Measurements from ENCODE around the gene GABBR2.
"Not testable (repeated sequence)": the region's sequence is repeated elsewhere in the genome, so short reads cannot be mapped to it uniquely, and the experiment has no call there.

GABBR2 gene

GRCh38 chr9:98314381-98315066, 394.2 kb downstream of the GABBR2 start:
- DNase-seq, result no peak

- no peak for DNase-seq
Observed at GRCh38 chr9:98312365-98312764, 396.4 kb downstream of the GABBR2 start.

- no peak for DNase-seq
Observed at GRCh38 chr9:98311541-98311940, 397.2 kb downstream of the GABBR2 start.

GRCh38 chr9:98310752-98311392, 397.9 kb downstream of the GABBR2 start:
- DNase-seq, result no peak

DNA sequence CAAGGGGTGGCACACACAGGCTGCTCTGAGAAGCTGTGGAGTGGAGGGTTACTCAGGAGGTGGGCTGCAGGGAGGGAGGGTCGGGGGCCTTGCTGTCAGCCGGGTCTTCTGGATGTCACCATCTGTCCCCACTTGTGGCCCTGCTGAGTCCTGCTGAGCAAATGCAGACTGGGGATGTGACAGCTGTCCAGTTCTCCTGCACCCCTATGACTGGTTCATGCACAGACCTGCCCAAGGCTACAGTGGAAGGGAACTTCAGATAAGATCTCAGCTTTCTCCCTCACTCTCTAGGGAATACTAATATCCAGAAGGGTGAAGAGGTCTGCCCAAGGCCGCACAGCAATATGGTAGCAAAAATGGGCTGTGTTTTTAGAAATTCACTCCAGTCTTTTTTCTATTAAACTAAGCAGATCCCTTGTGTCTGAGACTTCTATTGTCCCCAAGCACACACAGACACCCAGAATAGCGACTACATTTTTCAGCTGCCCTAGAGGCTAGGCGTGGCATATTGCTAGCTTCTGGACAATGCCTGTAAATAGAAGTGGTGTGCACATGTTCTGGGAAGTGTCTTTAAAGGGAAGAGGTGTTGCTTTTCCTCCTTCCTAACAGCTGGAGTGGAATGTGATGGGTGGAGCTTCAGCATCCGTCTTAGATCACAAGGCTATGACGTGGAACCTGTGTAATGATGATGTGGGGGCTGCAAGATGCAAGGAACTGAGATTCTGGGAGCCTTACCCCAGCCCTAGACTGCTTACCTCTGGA, 402.2 kb downstream of the GABBR2 start:
- no peak for DNase-seq

GRCh38 chr9:98304381-98304780, 404.4 kb downstream of the GABBR2 start:
- no peak for DNase-seq

GRCh38 chr9:98303633-98304125, 405.1 kb downstream of the GABBR2 start:
- DNase-seq, result no peak

GRCh38 chr9:98302938-98303632, 405.6 kb downstream of the GABBR2 start:
- no peak for DNase-seq

GRCh38 chr9:98302150-98302549, 406.6 kb downstream of the GABBR2 start:
- DNase-seq, result no peak

DNA sequence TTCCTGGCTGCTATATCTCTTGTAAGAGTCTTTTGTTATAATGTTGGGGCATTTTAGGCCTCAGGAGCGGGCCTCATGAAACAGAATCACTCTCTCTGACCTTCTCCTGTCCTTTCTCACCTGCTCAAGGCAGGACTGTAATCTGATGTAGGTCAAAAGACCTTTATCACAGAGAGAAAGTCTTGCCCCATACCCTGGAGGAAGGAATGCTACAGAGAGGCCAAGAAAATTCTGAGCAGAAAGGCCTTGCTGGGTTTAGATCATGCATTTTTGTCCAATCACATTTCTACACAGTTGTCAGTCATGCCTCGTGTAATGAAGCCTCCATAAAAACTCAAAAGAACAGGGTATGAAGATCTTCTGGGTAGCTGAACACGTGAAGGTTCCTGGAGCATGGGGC, 408.1 kb downstream of the GABBR2 start:
- no peak for DNase-seq

DNA sequence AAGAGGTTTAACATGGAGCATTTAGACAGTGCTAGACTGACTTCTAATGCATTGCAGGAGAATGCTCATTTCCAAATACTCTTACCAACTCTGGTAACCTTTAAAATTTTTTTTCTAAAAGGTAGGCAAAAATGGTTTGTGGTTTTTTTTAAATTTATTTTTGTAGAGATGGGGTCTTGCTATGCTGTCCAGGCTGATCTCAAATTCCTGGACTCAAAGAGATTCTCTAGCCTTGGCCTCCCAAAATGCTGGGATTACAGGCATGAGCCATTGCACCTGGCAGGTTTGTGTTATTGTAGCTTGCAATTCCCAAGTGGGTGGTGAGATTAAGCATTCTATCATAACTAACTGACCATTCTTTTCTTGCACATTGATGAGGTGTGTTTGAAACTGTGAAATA, 410.3 kb downstream of the GABBR2 start:
- no peak for DNase-seq

DNA sequence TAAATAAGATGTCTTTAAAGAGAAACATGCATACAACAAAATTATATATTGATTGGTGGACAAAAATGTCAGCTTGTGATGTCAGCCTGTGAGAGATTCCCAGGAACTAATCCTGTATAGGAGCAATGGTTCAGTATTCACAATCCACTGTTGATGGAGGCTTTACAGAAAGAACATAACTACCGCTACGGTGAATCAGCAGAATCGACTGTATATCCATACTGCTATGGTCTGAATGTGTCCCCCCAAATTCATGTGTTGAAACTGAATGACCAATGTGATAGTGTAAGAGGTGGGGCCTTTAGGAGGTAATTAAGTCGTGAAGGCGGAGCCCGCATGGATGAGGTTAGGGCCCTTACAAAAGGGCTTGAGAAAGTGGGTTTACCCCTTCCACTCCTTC, 412.9 kb downstream of the GABBR2 start:
- DNase-seq, result no peak

GRCh38 chr9:98291820-98292219, 416.9 kb downstream of the GABBR2 start:
- DNase-seq, result no peak

DNA sequence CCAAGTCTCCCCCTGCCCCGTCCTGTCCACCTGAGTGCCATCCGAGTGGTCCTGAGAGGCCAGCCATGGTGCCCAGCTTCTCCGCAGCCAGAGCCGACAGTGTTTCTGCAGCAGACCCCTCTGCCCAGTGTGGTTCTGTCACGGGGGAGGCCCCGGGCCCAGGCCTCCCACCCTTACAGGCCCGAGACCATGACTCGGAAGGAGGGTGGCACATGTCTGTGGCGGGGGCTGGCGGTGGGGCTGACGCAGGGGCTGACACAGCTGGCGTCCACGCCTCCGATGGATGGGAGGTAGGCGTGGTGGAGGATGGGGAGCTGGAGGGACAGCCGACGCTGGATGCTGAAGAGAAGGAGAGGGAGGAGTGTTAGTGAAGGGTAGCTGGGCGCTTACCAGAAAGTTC, 418.3 kb downstream of the GABBR2 start:
- DNase-seq, result no peak

DNA sequence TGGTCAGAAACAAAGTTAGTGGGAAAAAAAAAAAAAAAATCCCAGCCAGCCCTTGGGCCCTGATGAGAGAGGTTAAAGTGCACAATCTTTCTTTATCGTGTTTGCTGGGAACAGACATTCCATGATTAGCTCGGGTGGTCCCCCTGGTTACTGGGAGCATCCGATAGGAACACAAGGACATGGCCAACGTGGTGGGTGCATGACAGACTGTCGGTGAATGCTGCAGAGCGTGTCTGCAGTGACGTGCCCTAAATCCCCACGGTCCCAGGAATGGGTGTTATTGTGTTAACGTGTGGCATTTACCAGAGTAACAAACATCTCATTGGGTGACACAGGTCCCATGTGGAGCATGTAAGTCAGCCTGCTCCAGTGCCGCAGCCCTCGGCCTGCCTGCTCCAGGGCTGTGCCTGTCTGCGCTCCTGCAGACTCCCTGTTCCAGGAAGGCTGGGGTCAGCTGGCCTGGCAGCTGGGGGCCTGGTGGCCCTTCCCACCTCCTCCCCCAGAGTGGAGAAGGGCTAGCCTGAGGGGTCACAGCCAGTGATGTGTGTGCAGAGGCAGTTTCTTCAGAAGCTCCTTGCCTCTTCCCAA, 419.0 kb downstream of the GABBR2 start:
- no peak for DNase-seq

DNA sequence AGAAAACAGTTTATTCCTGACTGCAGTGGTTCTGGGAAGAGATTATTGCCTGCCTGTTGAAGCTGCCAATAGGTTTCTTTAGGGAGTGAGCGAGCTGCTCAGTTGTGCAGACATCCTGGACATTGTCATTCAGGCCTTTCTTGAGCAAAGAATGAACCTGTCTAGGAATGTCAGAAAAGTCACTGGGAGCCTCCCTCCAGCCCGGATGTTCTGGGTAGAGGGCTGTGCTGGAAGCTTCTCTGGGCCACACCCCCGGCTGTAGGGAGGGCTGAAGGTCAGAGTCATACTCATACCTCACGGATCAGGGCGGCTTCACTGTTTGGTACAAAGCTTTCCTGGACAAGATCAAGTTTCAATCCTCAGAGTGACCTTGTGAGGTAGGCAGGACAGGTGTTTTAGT, 419.9 kb downstream of the GABBR2 start:
- no peak for DNase-seq

DNA sequence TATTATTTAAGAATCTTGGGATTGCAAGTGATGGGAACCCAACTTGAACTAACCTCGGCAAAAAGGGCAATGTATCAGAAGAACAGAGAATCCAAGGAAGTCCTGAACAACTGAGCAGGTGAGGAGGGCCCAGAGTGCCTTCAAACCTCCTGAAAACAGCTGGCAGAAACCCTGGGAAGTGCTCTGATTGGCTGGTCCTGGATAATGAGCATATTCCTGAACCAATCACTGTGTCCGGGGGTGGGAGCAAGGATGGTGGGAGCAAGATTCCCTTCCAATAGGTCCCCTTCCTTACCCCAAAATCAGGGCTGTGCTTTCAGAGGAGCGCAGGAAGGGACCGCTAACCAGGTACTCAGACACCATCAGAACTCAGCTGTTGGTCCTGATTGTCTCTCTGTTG, 421.4 kb downstream of the GABBR2 start:
- DNase-seq, result no peak

DNA sequence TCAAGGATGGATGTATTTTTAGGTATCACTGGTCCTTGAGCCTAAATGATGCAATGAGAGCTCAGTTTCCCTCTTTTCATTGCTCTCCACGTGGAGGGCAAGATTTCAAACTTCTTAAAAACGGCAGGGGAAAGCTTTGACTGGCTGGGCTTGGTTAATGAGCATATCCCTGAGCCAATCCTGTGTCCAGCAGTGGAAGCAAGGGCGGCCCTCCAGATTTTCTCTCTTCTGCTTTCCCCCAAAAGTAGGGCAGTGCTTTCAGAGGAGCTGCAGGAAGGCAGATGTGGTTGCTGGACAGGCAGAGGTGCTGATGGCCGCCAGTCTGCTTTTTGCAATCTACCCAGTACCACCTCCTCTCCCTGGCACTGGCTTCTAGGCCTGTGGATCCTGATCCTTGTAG, 423.3 kb downstream of the GABBR2 start:
- DNase-seq, result no peak

GRCh38 chr9:98284754-98285153, 424.0 kb downstream of the GABBR2 start:
- no peak for DNase-seq

- not testable (repeated sequence) for DNase-seq
Observed at GRCh38 chr9:98283143-98283542, 425.6 kb downstream of the GABBR2 start.

DNA sequence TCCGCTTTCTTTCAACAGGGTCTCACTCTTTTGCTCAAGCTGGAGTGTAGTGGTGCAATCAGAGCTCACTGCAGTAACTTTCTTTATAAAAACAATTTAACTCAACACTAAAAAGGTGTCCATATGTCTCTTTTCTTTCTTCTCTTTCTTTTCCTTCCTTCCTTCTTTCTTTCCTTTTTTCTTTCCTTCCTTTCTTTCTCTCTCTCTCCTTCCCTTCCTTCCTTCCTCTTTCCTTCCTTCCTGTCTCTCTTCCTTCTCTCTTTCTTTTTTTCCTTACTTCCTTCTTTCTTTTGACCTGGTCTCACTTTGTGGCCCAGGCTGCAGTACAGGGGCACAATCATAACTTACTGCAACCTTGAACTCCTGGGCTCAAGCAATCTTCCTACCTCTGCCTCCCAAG, 427.5 kb downstream of the GABBR2 start:
- no peak for DNase-seq

DNA sequence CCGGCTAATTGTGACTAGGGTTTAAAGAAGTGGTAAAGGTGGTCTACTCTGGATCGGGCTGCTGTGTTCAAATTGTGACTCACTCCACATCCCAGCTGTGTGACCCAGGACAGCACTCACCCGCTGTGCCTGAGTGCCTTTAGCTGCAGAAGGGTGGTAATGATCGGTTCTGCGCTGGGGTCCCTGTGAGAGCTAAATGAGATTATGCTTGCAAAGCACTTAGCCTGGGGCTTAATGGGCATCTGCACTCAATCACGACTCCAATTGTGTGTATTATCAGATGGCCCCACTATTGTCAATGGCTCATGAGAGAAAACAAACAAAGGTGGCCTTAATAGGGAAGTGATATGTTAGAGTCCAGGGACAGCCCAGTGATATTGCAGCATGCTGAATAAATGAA, 428.2 kb downstream of the GABBR2 start:
- no peak for DNase-seq

DNA sequence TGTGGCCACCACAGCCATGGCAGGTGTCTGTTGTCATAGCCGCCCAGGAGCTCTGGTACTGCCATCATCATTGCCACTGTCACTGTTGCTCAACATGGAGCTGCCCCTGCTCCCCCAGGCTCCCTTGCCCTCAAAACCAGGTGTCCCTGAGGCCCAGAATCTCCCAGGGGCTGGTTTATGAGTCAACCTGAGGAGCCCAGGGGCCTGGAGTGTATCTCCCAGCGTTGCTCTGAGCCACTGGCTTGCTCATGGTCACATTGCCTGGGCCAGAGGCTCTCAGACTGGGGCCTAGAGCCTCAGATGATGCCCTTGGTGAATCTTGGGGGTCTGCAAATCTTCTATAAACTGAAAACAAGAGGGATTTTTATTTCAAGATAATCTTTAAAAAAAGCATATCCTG, 428.6 kb downstream of the GABBR2 start:
- no peak for DNase-seq
